ENCODE measurements around the gene ADCY9. TPM values are rescaled to one million over a fixed set of nuclear protein-coding genes. Genes with fewer than 3 reads are reported as not detected.

The ADCY9 gene
- total RNA-seq, 1 experiment from 2014 or later = 9.8 TPM

DNA sequence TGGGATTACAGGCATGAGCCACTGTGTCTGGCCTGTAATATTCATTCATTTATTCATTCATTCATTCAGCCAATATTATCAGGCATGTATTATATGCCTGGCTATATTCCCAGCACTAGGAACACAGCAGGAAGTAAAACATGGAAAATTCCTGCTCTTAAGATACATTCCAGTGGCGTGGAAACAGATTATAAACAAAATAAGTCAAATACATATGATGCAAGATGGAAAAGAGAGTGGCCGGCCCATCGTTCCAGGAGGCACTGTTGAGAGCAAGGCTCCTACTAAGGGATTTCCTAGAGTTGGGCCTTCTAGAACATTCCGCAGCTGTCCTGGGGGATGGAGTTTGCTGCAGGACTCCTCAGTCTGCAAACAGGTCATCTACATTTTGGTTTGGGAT is 17.7 kb downstream of the ADCY9 start:
- no TSS peak for BruUV-seq (replicated peaks)
- DNase-seq (ENCODE audit: low read depth, low spot score) (no peak), ATAC-seq (no peak)
- H3K27me3 ChIP-seq (ENCODE audit: insufficient read depth, low read length) = no peaks in the 10 kb centered on the region
- no peak overlapping the region for H2AFZ ChIP-seq (ENCODE audit: low read depth, low read length, poor library complexity, severe bottlenecking)
- H3K9me2 ChIP-seq (ENCODE audit: insufficient read depth) = no peaks in the 10 kb centered on the region
- POLR2A ChIA-PET = no interaction called here
- TF ChIP-seq, protein P1, sequence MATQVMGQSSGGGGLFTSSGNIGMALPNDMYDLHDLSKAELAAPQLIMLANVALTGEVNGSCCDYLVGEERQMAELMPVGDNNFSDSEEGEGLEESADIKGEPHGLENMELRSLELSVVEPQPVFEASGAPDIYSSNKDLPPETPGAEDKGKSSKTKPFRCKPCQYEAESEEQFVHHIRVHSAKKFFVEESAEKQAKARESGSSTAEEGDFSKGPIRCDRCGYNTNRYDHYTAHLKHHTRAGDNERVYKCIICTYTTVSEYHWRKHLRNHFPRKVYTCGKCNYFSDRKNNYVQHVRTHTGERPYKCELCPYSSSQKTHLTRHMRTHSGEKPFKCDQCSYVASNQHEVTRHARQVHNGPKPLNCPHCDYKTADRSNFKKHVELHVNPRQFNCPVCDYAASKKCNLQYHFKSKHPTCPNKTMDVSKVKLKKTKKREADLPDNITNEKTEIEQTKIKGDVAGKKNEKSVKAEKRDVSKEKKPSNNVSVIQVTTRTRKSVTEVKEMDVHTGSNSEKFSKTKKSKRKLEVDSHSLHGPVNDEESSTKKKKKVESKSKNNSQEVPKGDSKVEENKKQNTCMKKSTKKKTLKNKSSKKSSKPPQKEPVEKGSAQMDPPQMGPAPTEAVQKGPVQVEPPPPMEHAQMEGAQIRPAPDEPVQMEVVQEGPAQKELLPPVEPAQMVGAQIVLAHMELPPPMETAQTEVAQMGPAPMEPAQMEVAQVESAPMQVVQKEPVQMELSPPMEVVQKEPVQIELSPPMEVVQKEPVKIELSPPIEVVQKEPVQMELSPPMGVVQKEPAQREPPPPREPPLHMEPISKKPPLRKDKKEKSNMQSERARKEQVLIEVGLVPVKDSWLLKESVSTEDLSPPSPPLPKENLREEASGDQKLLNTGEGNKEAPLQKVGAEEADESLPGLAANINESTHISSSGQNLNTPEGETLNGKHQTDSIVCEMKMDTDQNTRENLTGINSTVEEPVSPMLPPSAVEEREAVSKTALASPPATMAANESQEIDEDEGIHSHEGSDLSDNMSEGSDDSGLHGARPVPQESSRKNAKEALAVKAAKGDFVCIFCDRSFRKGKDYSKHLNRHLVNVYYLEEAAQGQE (IDR thresholded peaks at IDR 0.05; ENCODE audit: low read depth) = no peak
- no peak for TF ChIP-seq CBX3 (IDR thresholded peaks at IDR 0.05; ENCODE audit: low read depth)
- TF ChIP-seq YY1 (IDR thresholded peaks at IDR 0.05; ENCODE audit: extremely low read depth, insufficient replicate concordance, low read depth, low read length) = no peak
- TF ChIP-seq CTCF (IDR thresholded peaks at IDR 0.05 in 2 of 3, conservative IDR thresholded peaks at IDR 0.05 in 1 of 3; ENCODE audit: borderline replicate concordance in 1 of 3, insufficient read depth in 1 of 3, low read depth in 2 of 3, low read length in 2 of 3) = no peak
- TF ChIP-seq CEBPB (IDR thresholded peaks at IDR 0.05; ENCODE audit: low read depth) = no peak
- no peak overlapping the region for H3K4me2 ChIP-seq (ENCODE audit: low read length)
- peaks cover 0 to 3% of the 10 kb centered on the region in 2 experiments; a peak in 1 of 4 replicates for H3K4me1 ChIP-seq (ENCODE audit: control insufficient read depth in 1 of 2, insufficient read depth in 2 of 2, low read length in 2 of 2)
- H3K9me3 ChIP-seq (ENCODE audit: control insufficient read depth in 1 of 2, insufficient read depth in 1 of 2, low read depth in 1 of 2, low read length in 2 of 2) = no peaks in the 10 kb centered on the region
- no peak overlapping the region for H3K4me3 ChIP-seq (replicated peaks in 1 of 2; ENCODE audit: low read depth in 1 of 2, low read length in 2 of 2)
- intact Hi-C loops (cut with micrococcal nuclease) = no loop called here
- no peaks in the 10 kb centered on the region for H3K79me2 ChIP-seq (ENCODE audit: insufficient read depth, low read length)
- no peaks in the 10 kb centered on the region for H3K36me3 ChIP-seq (ENCODE audit: control insufficient read depth in 1 of 2, insufficient read depth in 2 of 2, low read length in 2 of 2)
- no peak overlapping the region for H3K9ac ChIP-seq (ENCODE audit: low read length)
- RAD21 ChIA-PET (ENCODE audit: low non-redundant PET in 1 of 2, low total read pairs in 2 of 2, uncharacterized antibody in 2 of 2, unreplicated experiment in 2 of 2) = no interaction called here
- no peaks in the 10 kb centered on the region for H4K20me1 ChIP-seq (ENCODE audit: insufficient read depth)
- no peak overlapping the region for H3K27ac ChIP-seq (ENCODE audit: low read depth, low read length)
- CTCF ChIA-PET = no interaction called here

Measured in HCT116 (cell line).